ENCODE results near the gene ANKH.

GRCh38 chr5:14812166-14812565 is 59.4 kb downstream of the ANKH start:
- TF ChIP-seq CTCF (conservative IDR thresholded peaks at IDR 0.05), result no peak
- no peak for TF ChIP-seq EZH2 (IDR thresholded peaks at IDR 0.05; ENCODE audit: low read depth)
